ENCODE measurements around the gene SNU13.
"Not testable (repeated sequence)": the region's sequence is repeated elsewhere in the genome, so short reads cannot be mapped to it uniquely, and the experiment has no call there.

The SNU13 gene

GRCh38 chr22:41641854-41642253 is 46.8 kb downstream of the SNU13 start:
- no peak for DNase-seq (ENCODE audit: low read depth in 3 of 3)

- no peak for DNase-seq (ENCODE audit: low read depth in 3 of 3)
Observed at GRCh38 chr22:41638748-41639147, 49.9 kb downstream of the SNU13 start.

- DNase-seq (ENCODE audit: low read depth in 3 of 3): no peak
Observed at GRCh38 chr22:41638124-41638523, 50.5 kb downstream of the SNU13 start.

- not testable (repeated sequence) for DNase-seq (ENCODE audit: low read depth in 3 of 3)
Observed at GRCh38 chr22:41637623-41638022, 51.0 kb downstream of the SNU13 start.

GRCh38 chr22:41636467-41636866 is 52.2 kb downstream of the SNU13 start:
- DNase-seq (ENCODE audit: low read depth in 3 of 3): no peak

GRCh38 chr22:41634610-41635009 is 54.1 kb downstream of the SNU13 start:
- not testable (repeated sequence) for DNase-seq (ENCODE audit: low read depth in 3 of 3)

GRCh38 chr22:41631615-41632014 is 57.1 kb downstream of the SNU13 start:
- DNase-seq (ENCODE audit: low read depth in 3 of 3): not testable (repeated sequence)

- not testable (repeated sequence) for DNase-seq (ENCODE audit: low read depth in 3 of 3)
Observed at GRCh38 chr22:41631115-41631514, 57.6 kb downstream of the SNU13 start.

GRCh38 chr22:41625577-41625976 is 63.1 kb downstream of the SNU13 start:
- DNase-seq (ENCODE audit: low read depth in 3 of 3): no peak

All from stimulated activated CD4-positive, alpha-beta T cell treated with anti-CD3 and anti-CD28 coated beads, TNF-alpha, amount 100 ng/mL, for 48 hours (primary cell).